ENCODE results near the gene COQ8B.

DNA sequence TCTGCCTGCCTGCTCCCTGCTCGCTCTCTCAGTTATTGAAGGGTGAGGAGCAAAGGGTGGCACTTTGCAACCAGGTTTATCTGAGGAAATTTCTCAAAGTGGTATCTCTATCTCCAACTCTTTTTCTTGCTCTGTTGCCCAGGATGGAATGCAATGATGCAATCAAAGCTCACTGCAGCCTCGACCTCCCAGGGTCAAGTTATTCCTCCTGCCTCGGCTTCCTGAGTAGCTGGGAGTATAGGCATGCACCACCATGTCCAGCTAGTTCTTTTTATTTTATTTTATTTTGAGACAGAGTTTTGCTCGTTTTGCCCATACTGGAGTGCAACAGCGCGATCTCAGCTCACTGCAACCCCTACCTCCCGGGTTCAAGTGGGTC, 28.7 kb upstream of the COQ8B start:
- TF ChIP-seq ZNF274 (IDR thresholded peaks at IDR 0.05; ENCODE audit: low read depth, low read length), result no peak
- TF ChIP-seq YY1 (IDR thresholded peaks at IDR 0.05; ENCODE audit: insufficient read depth, insufficient read length), result no peak

All from NT2/D1 (cell line).